HepG2 (cell line): Measurements from ENCODE around the gene IL1RL1. TPM values are rescaled to one million over a fixed set of nuclear protein-coding genes. Genes with fewer than 3 reads are reported as not detected.
"Not testable (repeated sequence)": the region's sequence is repeated elsewhere in the genome, so short reads cannot be mapped to it uniquely, and the experiment has no call there.

ENCODE experiments used
- ATAC-seq: fragments of 200-7000 bp; cut with Tn5 transposase; 3 replicates; pipeline ENCODE4 v1.9.1; 2020; ENCODE audit warnings: mild to moderate bottlenecking, moderate library complexity
- BruUV-seq: library from RNA; stranded (reverse); fragments of 400-500 nt; replicated peaks from 2 replicates; lab custom pipeline; 2021; lab: Mats Ljungman, UMichigan
- CTCF ChIA-PET: fragments of 300-600 bp; formaldehyde crosslinking; extraction: SDS; loops from one replicate; lab custom pipeline; 2021; ENCODE audit warnings: low total read pairs, inconsistent platforms, low intra/inter-chr PET ratio; lab: Yijun Ruan, JAX
- POLR2A ChIA-PET: fragments of 350-600 bp; sonication (Branson Sonifier 250); formaldehyde crosslinking; loops from one replicate; lab custom pipeline; 2020; ENCODE audit warnings: antibody characterized with exemption, inconsistent platforms; lab: Yijun Ruan, JAX
- DNase-seq: peaks from one replicate; pipeline ENCODE4 v3.0.0-alpha.2; 2015; ENCODE audit warnings: low spot score
- FAIRE-seq: peaks from 3 replicates; lab custom pipeline; 2011; peaks lifted over from hg19 to GRCh38; lab: Jason Lieb, UNC
- H2AFZ ChIP-seq: one replicate; pipeline ENCODE4 v1.6.1; 2011; ENCODE audit warnings: low read length, inconsistent platforms
- H3K27ac ChIP-seq: fragments of 300-600 bp; 3 replicates; pipeline ENCODE4 v1.8.0; 2011; ENCODE audit warnings: mixed run types, mild to moderate bottlenecking, mixed read lengths, low read length, inconsistent platforms; ENCODE audit not compliant: insufficient read depth; ENCODE audit errors: extremely low read length
- H3K27me3 ChIP-seq, 2 experiments: fragments of 200-600 bp in 1 of 2; 2 replicates in 1 of 2; 3 replicates in 1 of 2; pipeline versions ENCODE4 v1.6.0 to v1.8.0; 2011; ENCODE audit warnings: low read length in 2 of 2, mild to moderate bottlenecking in 2 of 2, moderate library complexity in 2 of 2, inconsistent platforms in 1 of 2; ENCODE audit not compliant: insufficient read depth in 2 of 2, control insufficient read depth in 1 of 2
- H3K36me3 ChIP-seq, 2 experiments: fragments of 200-600 bp in 1 of 2; replicated peaks in 1 of 2; 2 replicates in 1 of 2; 3 replicates in 1 of 2; pipeline versions ENCODE4 v1.5.1 to v1.8.0; 2011; ENCODE audit warnings: low read length in 2 of 2, inconsistent platforms in 1 of 2; ENCODE audit not compliant: insufficient read depth in 2 of 2, control insufficient read depth in 1 of 2
- H3K4me1 ChIP-seq: 2 replicates; pipeline ENCODE4 v1.5.1; 2012; ENCODE audit warnings: low read length, inconsistent platforms; ENCODE audit not compliant: insufficient read depth
- H3K4me2 ChIP-seq: 2 replicates; pipeline ENCODE4 v1.6.0; 2011; ENCODE audit warnings: low read depth, low read length, inconsistent platforms
- H3K4me3 ChIP-seq, 3 experiments: fragments of 200-600 bp in 1 of 3; sonication (generic), shearing (Covaris generic) in 1 of 3; replicated peaks in 1 of 3; 2 replicates each; pipeline ENCODE4 v1.5.1; 2011 to 2016; ENCODE audit warnings: low read length in 3 of 3, inconsistent platforms in 2 of 3, low read depth in 2 of 3, mild to moderate bottlenecking in 2 of 3, control low read depth in 1 of 3, mixed read lengths in 1 of 3; ENCODE audit not compliant: insufficient read depth in 1 of 3
- H3K79me2 ChIP-seq: one replicate; pipeline ENCODE4 v1.6.1; 2011; ENCODE audit warnings: low read length, inconsistent platforms; ENCODE audit not compliant: insufficient read depth
- H3K9ac ChIP-seq: 2 replicates; pipeline ENCODE4 v1.6.0; 2011; ENCODE audit warnings: mild to moderate bottlenecking, low read depth, low read length, inconsistent platforms; ENCODE audit not compliant: insufficient read depth
- H3K9me3 ChIP-seq: 2 replicates; pipeline ENCODE4 v1.5.1; 2012; ENCODE audit warnings: mild to moderate bottlenecking, low read length
- H4K20me1 ChIP-seq: 2 replicates; pipeline ENCODE4 v1.6.0; 2011; ENCODE audit warnings: inconsistent platforms, mild to moderate bottlenecking, low read length, moderate library complexity; ENCODE audit not compliant: insufficient read depth
- ATAD3A ChIP-seq: sonication (generic); formaldehyde crosslinking; IDR thresholded peaks from 2 replicates; pipeline ENCODE4 v1.4.0; 2020; ENCODE audit warnings: missing genetic modification reagents
- SAP130 ChIP-seq: IDR thresholded peaks from 2 replicates; pipeline ENCODE4 v1.6.1; 2016; ENCODE audit warnings: low read depth
- WGBS: methylation state at CpG from one replicate; pipeline ENCODE4 v1.1.6; 2017; ENCODE audit warnings: low lambda C conversion rate; 5-methylcytosine and 5-hydroxymethylcytosine counted together
- in situ Hi-C: cut with HindIII; loops from 2 replicates; pipeline ENCODE4 v1.10.0; 2017; ENCODE audit warnings: low pct_unique_long_range_greater_than_20kb; ENCODE audit not compliant: extremely low pct_ligation_motif_present
- intact Hi-C: fragments of 100-400 bp; cut with micrococcal nuclease; formaldehyde crosslinking; loops from one replicate; pipeline ENCODE4 v1.10.0; 2022; ENCODE audit not compliant: unreplicated experiment
- polyA plus RNA-seq, 8 experiments: library from polyadenylated mRNA; depleted of rRNA in 3 of 8; stranded (reverse) in 7 of 8; unstranded in 1 of 8; fragments of >200 nt; fragmentation: Illumina TruSeq in 4 of 8; extraction: Trizol in 4 of 8; gene quantifications; 2 replicates each; pipeline versions ENCODE4 v1.2.1 to v1.2.3, GENCODE V29; 2011 to 2016; ENCODE audit warnings: low read depth in 4 of 8, missing spikeins in 1 of 8, mixed read lengths in 1 of 8; ENCODE audit not compliant: insufficient read depth in 1 of 8
- total RNA-seq, 5 experiments: library from RNA; depleted of rRNA; stranded (reverse); fragments of >200 nt; fragmentation: Illumina TruSeq; extraction: Trizol; gene quantifications; 2 replicates each; pipeline ENCODE4 v1.2.3, GENCODE V29; 2016; ENCODE audit warnings: low read depth in 1 of 5

Gene IL1RL1
- total and polyA plus RNA-seq, 2 of the 13 experiments (the other 11 are each of a cell fraction or from before 2014, with no cell fraction given): 0.02 to 0.03 TPM

- Histone ChIP-seq H3K9ac (no peak overlapping the region), H3K4me2 (no peak overlapping the region), H3K4me3 (no peak overlapping the region), H3K9me3 (0 out of 2 replicates have a peak, but pooled peaks cover 7% of the 10 kb centered on the region), H3K36me3 (no peaks in the 10 kb centered on the region), H3K27ac (no peak overlapping the region), H3K4me1 (no peaks in the 10 kb centered on the region), H2AFZ (no peak overlapping the region), H3K79me2 (no peaks in the 10 kb centered on the region), H3K27me3 (peaks cover 0 to 6% of the 10 kb centered on the region in 2 experiments; a peak in 1 of 5 replicates), H4K20me1 (no peaks in the 10 kb centered on the region)
- CTCF ChIA-PET: no interaction called here
- in situ Hi-C loops: no loop called here
- DNase-seq (no peak), ATAC-seq (no peak), FAIRE-seq (no peak)
- no peak for TF ChIP-seq ATAD3A
- TF ChIP-seq SAP130 (CRISPR knock-in tag): no peak
- no TSS peak for BruUV-seq
- WGBS: 33% methylated on average over 6 of the region's 6 CpGs
- POLR2A ChIA-PET: no interaction called here
- intact Hi-C loops: no loop called here
These were observed 10.8 kb downstream of the IL1RL1 start for GRCh38 chr2:102321941-102322719.

- H2AFZ ChIP-seq, H3K4me2 ChIP-seq, H3K4me1 ChIP-seq, H3K36me3 ChIP-seq, POLR2A ChIA-PET, H3K27ac ChIP-seq, DNase-seq, BruUV-seq, CTCF ChIA-PET, H3K9ac ChIP-seq, H4K20me1 ChIP-seq, ATAC-seq, in situ Hi-C loops, FAIRE-seq, H3K27me3 ChIP-seq, H3K79me2 ChIP-seq, H3K4me3 ChIP-seq, H3K9me3 ChIP-seq, intact Hi-C loops: not testable (repeated sequence)
- WGBS: 30% methylated on average over 4 of the region's 5 CpGs
These were observed 13.6 kb downstream of the IL1RL1 start for GRCh38 chr2:102324914-102325313.
